ENCODE measurements around the gene CEP89.
"Not testable (repeated sequence)": the region's sequence is repeated elsewhere in the genome, so short reads cannot be mapped to it uniquely, and the experiment has no call there.

CEP89 gene

GRCh38 chr19:32945260-32945659 is 26.5 kb downstream of the CEP89 start:
- DNase-seq, result no peak

GRCh38 chr19:32941273-32941672 is 30.5 kb downstream of the CEP89 start:
- not testable (repeated sequence) for DNase-seq

GRCh38 chr19:32936065-32936464 is 35.7 kb downstream of the CEP89 start:
- DNase-seq, result no peak

GRCh38 chr19:32935629-32936028 is 36.1 kb downstream of the CEP89 start:
- DNase-seq, result no peak

GRCh38 chr19:32933571-32933970 is 38.2 kb downstream of the CEP89 start:
- DNase-seq, result no peak

- DNase-seq, result no peak
These were observed 41.2 kb downstream of the CEP89 start for GRCh38 chr19:32930567-32930966.

GRCh38 chr19:32928806-32929205 is 43.0 kb downstream of the CEP89 start:
- DNase-seq, result no peak

- no peak for DNase-seq
These were observed 47.6 kb downstream of the CEP89 start for GRCh38 chr19:32924200-32924599.

- DNase-seq, result no peak
These were observed 50.1 kb downstream of the CEP89 start for GRCh38 chr19:32921624-32922023.

GRCh38 chr19:32919365-32919764 is 52.4 kb downstream of the CEP89 start:
- DNase-seq, result no peak

- DNase-seq, result no peak
These were observed 54.2 kb downstream of the CEP89 start for GRCh38 chr19:32917616-32917996.

GRCh38 chr19:32916969-32917615 is 54.7 kb downstream of the CEP89 start:
- DNase-seq, result no peak

GRCh38 chr19:32914879-32915660 is 56.7 kb downstream of the CEP89 start:
- no peak for DNase-seq

- DNase-seq, result no peak
These were observed 60.3 kb downstream of the CEP89 start for GRCh38 chr19:32911467-32911866.

- DNase-seq, result no peak
These were observed 60.9 kb downstream of the CEP89 start for GRCh38 chr19:32910874-32911273.

GRCh38 chr19:32910094-32910493 is 61.7 kb downstream of the CEP89 start:
- DNase-seq, result no peak

GRCh38 chr19:32909257-32909656 is 62.5 kb downstream of the CEP89 start:
- peak; percentile 5 to 46 (median 34) for DNase-seq

GRCh38 chr19:32908641-32909190 is 63.0 kb downstream of the CEP89 start:
- no peak for DNase-seq

GRCh38 chr19:32902448-32902847 is 69.3 kb downstream of the CEP89 start:
- DNase-seq, result no peak

GRCh38 chr19:32901504-32902161 is 70.1 kb downstream of the CEP89 start:
- no peak for DNase-seq

GRCh38 chr19:32896516-32897214 is 75.1 kb downstream of the CEP89 start:
- DNase-seq, result no peak

GRCh38 chr19:32895384-32895783 is 76.4 kb downstream of the CEP89 start:
- DNase-seq, result no peak

- no peak for DNase-seq
These were observed 80.1 kb downstream of the CEP89 start for GRCh38 chr19:32891609-32892008.
